Chondrocyte (in vitro differentiated cells): ENCODE data around the gene PGAM4. TPM values are rescaled to one million over a fixed set of nuclear protein-coding genes. Genes with fewer than 3 reads are reported as not detected.
"Not testable (repeated sequence)": the region's sequence is repeated elsewhere in the genome, so short reads cannot be mapped to it uniquely, and the experiment has no call there.

Experiments
- DNase-seq: peaks from one replicate; pipeline ENCODE4 v3.0.0; 2021; ENCODE audit warnings: mixed read lengths, low spot score
- H3K27ac Mint-ChIP-seq: one replicate; pipeline ENCODE4 v1.8.0; 2021; ENCODE audit warnings: mild to moderate bottlenecking, moderate library complexity, mixed read lengths; ENCODE audit not compliant: unreplicated experiment
- H3K27me3 Mint-ChIP-seq: 2 replicates; pipeline ENCODE4 v1.8.0; 2021; ENCODE audit warnings: low read depth, mixed read lengths
- H3K36me3 Mint-ChIP-seq: 2 replicates; pipeline ENCODE4 v1.8.0; 2021; ENCODE audit warnings: low read depth, mixed read lengths
- H3K4me1 Mint-ChIP-seq: 2 replicates; pipeline ENCODE4 v1.8.0; 2021; ENCODE audit warnings: low read depth, mild to moderate bottlenecking, mixed read lengths
- H3K4me3 Mint-ChIP-seq: one replicate; pipeline ENCODE4 v1.8.0; 2021; ENCODE audit warnings: mild to moderate bottlenecking, moderate library complexity, mixed read lengths; ENCODE audit not compliant: unreplicated experiment
- H3K9me3 Mint-ChIP-seq: 2 replicates; pipeline ENCODE4 v1.8.0; 2021; ENCODE audit warnings: low read depth, mixed read lengths
- total RNA-seq: library from RNA; stranded (reverse); gene quantifications from 3 replicates; pipeline ENCODE4 v1.2.1, GENCODE V29; 2021
- TF ChIP-seq, protein P1 (sequence below): fragments of 200-600 bp; sonication (generic); IDR thresholded peaks from 2 replicates; pipeline ENCODE4 v1.5.0; 2021; ENCODE audit warnings: antibody characterized with exemption, mild to moderate bottlenecking, moderate library complexity

The PGAM4 gene
- total RNA-seq, 1 donor from 2014 or later, result not detected

DNA sequence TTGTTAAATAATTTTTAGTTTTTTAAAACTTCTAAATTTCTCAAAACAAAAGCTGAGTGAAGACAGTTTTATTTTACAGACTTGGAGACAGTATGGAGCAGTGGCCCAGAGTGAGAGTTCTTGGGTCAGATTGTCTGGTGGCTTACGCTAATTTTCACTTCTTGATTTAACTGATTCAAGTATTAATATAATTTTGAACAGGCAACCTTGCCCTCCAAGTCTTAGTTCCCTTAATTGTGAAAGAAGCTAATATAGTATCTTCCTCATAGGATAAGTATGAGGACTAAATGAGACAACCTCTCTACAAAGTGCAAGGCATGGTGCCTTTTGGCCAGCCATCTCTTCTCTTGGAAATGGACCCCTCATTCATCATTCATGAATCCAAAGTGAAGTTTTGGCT, 33.6 kb downstream of the PGAM4 start:
- TF ChIP-seq, protein P1, sequence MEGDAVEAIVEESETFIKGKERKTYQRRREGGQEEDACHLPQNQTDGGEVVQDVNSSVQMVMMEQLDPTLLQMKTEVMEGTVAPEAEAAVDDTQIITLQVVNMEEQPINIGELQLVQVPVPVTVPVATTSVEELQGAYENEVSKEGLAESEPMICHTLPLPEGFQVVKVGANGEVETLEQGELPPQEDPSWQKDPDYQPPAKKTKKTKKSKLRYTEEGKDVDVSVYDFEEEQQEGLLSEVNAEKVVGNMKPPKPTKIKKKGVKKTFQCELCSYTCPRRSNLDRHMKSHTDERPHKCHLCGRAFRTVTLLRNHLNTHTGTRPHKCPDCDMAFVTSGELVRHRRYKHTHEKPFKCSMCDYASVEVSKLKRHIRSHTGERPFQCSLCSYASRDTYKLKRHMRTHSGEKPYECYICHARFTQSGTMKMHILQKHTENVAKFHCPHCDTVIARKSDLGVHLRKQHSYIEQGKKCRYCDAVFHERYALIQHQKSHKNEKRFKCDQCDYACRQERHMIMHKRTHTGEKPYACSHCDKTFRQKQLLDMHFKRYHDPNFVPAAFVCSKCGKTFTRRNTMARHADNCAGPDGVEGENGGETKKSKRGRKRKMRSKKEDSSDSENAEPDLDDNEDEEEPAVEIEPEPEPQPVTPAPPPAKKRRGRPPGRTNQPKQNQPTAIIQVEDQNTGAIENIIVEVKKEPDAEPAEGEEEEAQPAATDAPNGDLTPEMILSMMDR, result no peak
- Mint-ChIP-seq H3K27ac (no peak overlapping the region), H3K9me3 (no peaks in the 10 kb centered on the region), H3K36me3 (no peaks in the 10 kb centered on the region), H3K27me3 (no peaks in the 10 kb centered on the region), H3K4me1 (peaks cover 8% of the 10 kb centered on the region), H3K4me3 (no peak overlapping the region)
- no peak for DNase-seq

DNA sequence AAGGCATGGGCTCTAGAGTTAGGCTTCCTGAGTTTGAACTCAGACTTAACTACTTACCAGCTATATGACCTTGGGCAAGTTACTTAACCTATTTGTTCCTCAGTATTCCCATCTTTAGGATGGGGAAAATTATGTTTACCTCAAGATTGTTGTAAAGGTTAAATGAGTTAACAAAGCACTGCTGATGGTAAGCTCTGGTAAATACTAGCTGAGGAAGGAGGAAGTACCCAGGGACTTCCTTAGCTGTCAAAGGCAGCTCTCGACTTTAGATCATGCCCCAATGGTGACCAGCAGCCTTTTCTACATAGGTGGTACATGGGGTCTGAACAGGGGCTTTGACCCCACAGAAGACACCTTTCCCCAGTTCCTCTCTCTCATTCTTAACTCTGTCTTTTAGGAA, 38.9 kb downstream of the PGAM4 start:
- TF ChIP-seq, protein P1, result no peak
- Mint-ChIP-seq H3K9me3 (peaks cover 6% of the 10 kb centered on the region), H3K4me1 (no peaks in the 10 kb centered on the region), H3K27ac (no peak overlapping the region), H3K4me3 (no peak overlapping the region), H3K27me3 (no peaks in the 10 kb centered on the region), H3K36me3 (no peaks in the 10 kb centered on the region)
- DNase-seq, result no peak

DNA sequence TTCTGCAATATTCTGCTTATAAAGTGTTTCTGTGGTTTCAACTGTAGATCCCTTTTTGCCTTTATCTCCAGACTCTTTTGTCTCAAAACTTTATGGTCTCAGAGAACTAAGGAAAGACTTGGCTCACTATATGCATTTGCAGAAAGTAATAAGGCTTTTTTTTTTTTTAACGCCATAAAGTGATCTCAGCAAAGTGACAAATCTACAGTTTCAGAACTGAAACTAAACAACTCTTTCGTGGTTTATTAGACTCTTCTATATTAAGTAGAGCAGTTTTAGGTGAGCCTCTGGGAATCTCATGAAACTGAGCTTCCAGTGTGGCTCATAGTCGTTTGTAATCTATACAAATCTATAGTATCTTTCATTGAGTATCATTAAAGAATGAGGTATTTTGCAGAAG, 43.7 kb downstream of the PGAM4 start:
- no peaks in the 10 kb centered on the region for H3K36me3 Mint-ChIP-seq

DNA sequence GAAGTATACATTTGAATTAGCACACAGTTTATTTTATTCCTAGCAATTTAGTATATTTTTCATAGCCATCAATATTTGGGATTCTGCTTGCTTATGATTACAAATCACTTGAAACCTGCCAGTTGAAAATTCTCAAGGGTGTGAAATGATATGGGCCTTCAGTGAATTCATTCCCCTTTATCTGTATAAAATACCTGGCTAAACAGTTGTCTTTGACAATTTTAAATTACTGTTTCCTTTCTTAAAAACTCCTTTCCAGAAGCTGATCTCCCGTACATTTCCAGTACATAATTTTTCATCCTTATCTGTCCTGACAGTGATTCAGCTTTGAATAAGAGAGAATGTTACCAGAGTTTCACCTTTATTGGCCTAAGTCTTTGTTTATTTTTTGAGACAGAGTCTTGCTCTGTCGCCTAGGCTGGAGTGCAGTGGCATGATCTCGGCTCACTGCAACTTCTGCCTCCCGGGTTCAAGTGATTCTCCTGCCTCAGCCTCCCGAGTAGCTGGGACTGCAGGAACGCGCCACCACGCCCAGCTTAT, 45.0 kb downstream of the PGAM4 start:
- TF ChIP-seq, protein P1, result no peak
- Mint-ChIP-seq H3K27ac (no peak overlapping the region), H3K4me3 (no peak overlapping the region), H3K27me3 (no peaks in the 10 kb centered on the region), H3K9me3 (peaks cover 10% of the 10 kb centered on the region), H3K36me3 (no peaks in the 10 kb centered on the region), H3K4me1 (no peaks in the 10 kb centered on the region)
- DNase-seq, result no peak

More for the DNA sequence above, 43.7 kb downstream of the PGAM4 start:
- no peaks in the 10 kb centered on the region for H3K27me3 Mint-ChIP-seq
- H3K4me3 Mint-ChIP-seq, result no peak overlapping the region
- H3K4me1 Mint-ChIP-seq, result no peaks in the 10 kb centered on the region
- H3K27ac Mint-ChIP-seq, result no peak overlapping the region
- H3K9me3 Mint-ChIP-seq, result peaks cover 10% of the 10 kb centered on the region
- TF ChIP-seq, protein P1, result no peak
- DNase-seq, result no peak

DNA sequence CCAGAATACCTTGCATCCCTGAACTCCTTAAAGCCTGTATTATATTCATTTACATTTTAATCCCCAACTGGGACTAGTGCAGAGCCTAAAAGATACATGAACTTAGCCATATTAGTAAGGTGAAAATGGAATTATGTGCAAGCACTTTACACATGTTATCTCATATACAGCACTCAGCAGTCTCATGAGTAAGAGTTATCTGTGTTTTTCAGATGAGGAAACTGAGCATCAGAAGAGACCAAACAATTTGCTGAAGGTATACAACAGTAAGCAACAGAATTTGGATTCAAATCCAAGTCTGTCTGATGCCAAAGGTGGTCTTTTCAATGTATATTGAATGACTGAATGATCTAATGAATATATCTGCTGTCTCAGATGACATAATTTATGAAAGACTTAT, 46.7 kb downstream of the PGAM4 start:
- H3K4me3 Mint-ChIP-seq, result no peak overlapping the region
- TF ChIP-seq, protein P1, result no peak
- DNase-seq, result no peak

DNA sequence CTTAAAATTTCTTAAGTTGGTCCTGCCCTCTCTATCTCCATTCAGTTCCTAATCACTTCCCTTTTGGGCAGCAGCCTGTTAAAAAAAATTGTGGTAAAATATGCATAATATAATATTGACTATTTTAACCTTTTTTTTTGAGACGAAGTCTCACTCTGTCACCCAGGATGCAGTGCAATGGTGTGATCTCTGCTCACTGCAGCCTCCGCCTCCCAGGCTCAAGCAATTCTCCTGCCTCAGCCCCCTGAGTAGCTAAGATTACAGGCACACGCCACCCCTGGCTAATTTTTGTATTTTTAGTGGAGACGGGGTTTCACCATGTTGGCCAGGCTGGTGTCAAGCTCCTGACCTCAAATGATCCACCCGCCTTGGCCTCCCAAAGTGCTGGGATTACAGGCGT, 50.1 kb downstream of the PGAM4 start:
- H3K27ac Mint-ChIP-seq, DNase-seq, H3K27me3 Mint-ChIP-seq, H3K4me1 Mint-ChIP-seq, H3K36me3 Mint-ChIP-seq, H3K9me3 Mint-ChIP-seq, H3K4me3 Mint-ChIP-seq: not testable (repeated sequence)

More for the DNA sequence above, 46.7 kb downstream of the PGAM4 start:
- H3K27me3 Mint-ChIP-seq, result no peaks in the 10 kb centered on the region
- no peak overlapping the region for H3K27ac Mint-ChIP-seq
- H3K4me1 Mint-ChIP-seq, result no peaks in the 10 kb centered on the region
- H3K36me3 Mint-ChIP-seq, result no peaks in the 10 kb centered on the region
- H3K9me3 Mint-ChIP-seq, result peaks cover 3% of the 10 kb centered on the region
